Stimulated activated CD8-positive, alpha-beta memory T cell treated with anti-CD3 and anti-CD28 coated beads, Interleukin-12 subunit alpha, Interleukin-12 subunit beta, amount 100 ng/mL, for 24 hours (primary cell): Measurements from ENCODE around the gene CCDC91.
A peak's percentile ranks its signal among the peaks of the same experiment; 100 is the strongest.
"Not testable (repeated sequence)": the region's sequence is repeated elsewhere in the genome, so short reads cannot be mapped to it uniquely, and the experiment has no call there.

Experiments used
- DNase-seq: peaks from one replicate; pipeline ENCODE4 v3.0.0-alpha.2; 2020; ENCODE audit errors: extremely low read depth

Gene CCDC91

GRCh38 chr12:28184375-28184774 is 5.9 kb upstream of the CCDC91 start:
- no peak for DNase-seq

- no peak for DNase-seq
Observed at GRCh38 chr12:28186500-28186899, 3.8 kb upstream of the CCDC91 start.

GRCh38 chr12:28189784-28190320 is 404 bp upstream of the CCDC91 start:
- DNase-seq: no peak

GRCh38 chr12:28191051-28192048 is 1.1 kb downstream of the CCDC91 start:
- DNase-seq: peak; percentile 15

GRCh38 chr12:28192125-28192524 is 1.9 kb downstream of the CCDC91 start:
- DNase-seq: no peak

GRCh38 chr12:28194621-28195020 is 4.4 kb downstream of the CCDC91 start:
- DNase-seq: not testable (repeated sequence)

GRCh38 chr12:28201136-28201535 is 10.9 kb downstream of the CCDC91 start:
- not testable (repeated sequence) for DNase-seq

GRCh38 chr12:28202374-28203130 is 12.3 kb downstream of the CCDC91 start:
- no peak for DNase-seq

- DNase-seq: no peak
Observed at GRCh38 chr12:28209782-28210181, 19.5 kb downstream of the CCDC91 start.

GRCh38 chr12:28212182-28212581 is 21.9 kb downstream of the CCDC91 start:
- DNase-seq: no peak

- DNase-seq: no peak
Observed at GRCh38 chr12:28215021-28215420, 24.8 kb downstream of the CCDC91 start.

- DNase-seq: no peak
Observed at GRCh38 chr12:28216016-28216415, 25.8 kb downstream of the CCDC91 start.

GRCh38 chr12:28217805-28218204 is 27.5 kb downstream of the CCDC91 start:
- no peak for DNase-seq

GRCh38 chr12:28218875-28219274 is 28.6 kb downstream of the CCDC91 start:
- no peak for DNase-seq

- DNase-seq: no peak
Observed at GRCh38 chr12:28219827-28220226, 29.6 kb downstream of the CCDC91 start.

GRCh38 chr12:28222081-28222700 is 31.9 kb downstream of the CCDC91 start:
- peak; percentile 25 for DNase-seq

GRCh38 chr12:28223025-28223554 is 32.8 kb downstream of the CCDC91 start:
- DNase-seq: no peak

- no peak for DNase-seq
Observed at GRCh38 chr12:28223858-28224257, 33.6 kb downstream of the CCDC91 start.

GRCh38 chr12:28226705-28227104 is 36.4 kb downstream of the CCDC91 start:
- DNase-seq: no peak

GRCh38 chr12:28227251-28227650 is 37.0 kb downstream of the CCDC91 start:
- DNase-seq: no peak

- DNase-seq: no peak
Observed at GRCh38 chr12:28231248-28231647, 41.0 kb downstream of the CCDC91 start.
